ENCODE measurements around the gene AACS. TPM values are rescaled to one million over a fixed set of nuclear protein-coding genes. Genes with fewer than 3 reads are reported as not detected.
"Not testable (repeated sequence)": the region's sequence is repeated elsewhere in the genome, so short reads cannot be mapped to it uniquely, and the experiment has no call there.

The AACS gene
- total RNA-seq, 1 donor from 2014 or later, result 25.2 TPM

GRCh38 chr12:125056306-125056705 lies 8.9 kb upstream of the AACS start:
- intact Hi-C loops (cut with micrococcal nuclease), result no loop called here

GRCh38 chr12:125057708-125058107 lies 7.5 kb upstream of the AACS start:
- intact Hi-C loops (cut with micrococcal nuclease), result no loop called here

GRCh38 chr12:125061229-125061628 lies 4.0 kb upstream of the AACS start:
- intact Hi-C loops (cut with micrococcal nuclease), result no loop called here

- intact Hi-C loops (cut with micrococcal nuclease), result not testable (repeated sequence)
Observed at GRCh38 chr12:125063522-125063921, 1.7 kb upstream of the AACS start.

- intact Hi-C loops (cut with micrococcal nuclease), result loop anchor here (2.0 kb wide), 1 partner anchor 144 kb away; no protein-coding TSS in a partner anchor
Observed at GRCh38 chr12:125064492-125064891, 743 bp upstream of the AACS start.

- intact Hi-C loops (cut with micrococcal nuclease), result loop anchor here (1.0 to 5.0 kb wide), 6 partner anchors 17 to 203 kb away; partner anchors contain the start of genes BRI3BP, DHX37 and SCARB1
Observed at GRCh38 chr12:125065919-125066570, 810 bp downstream of the AACS start.

GRCh38 chr12:125068391-125068790 lies 3.2 kb downstream of the AACS start:
- intact Hi-C loops (cut with micrococcal nuclease), result loop anchor here (5.0 kb wide), 1 partner anchor 161 kb away; no protein-coding TSS in a partner anchor

GRCh38 chr12:125069616-125070015 lies 4.4 kb downstream of the AACS start:
- intact Hi-C loops (cut with micrococcal nuclease), result loop anchor here (5.0 kb wide), 1 partner anchor 162 kb away; no protein-coding TSS in a partner anchor

GRCh38 chr12:125070112-125070511 lies 4.9 kb downstream of the AACS start:
- intact Hi-C loops (cut with micrococcal nuclease), result no loop called here

GRCh38 chr12:125070661-125071390 lies 5.6 kb downstream of the AACS start:
- intact Hi-C loops (cut with micrococcal nuclease), result no loop called here

GRCh38 chr12:125071456-125071855 lies 6.2 kb downstream of the AACS start:
- intact Hi-C loops (cut with micrococcal nuclease), result no loop called here

- intact Hi-C loops (cut with micrococcal nuclease), result no loop called here
Observed at GRCh38 chr12:125072496-125072895, 7.3 kb downstream of the AACS start.

GRCh38 chr12:125074294-125074693 lies 9.1 kb downstream of the AACS start:
- intact Hi-C loops (cut with micrococcal nuclease), result not testable (repeated sequence)

- intact Hi-C loops (cut with micrococcal nuclease), result no loop called here
Observed at GRCh38 chr12:125076103-125076502, 10.9 kb downstream of the AACS start.

GRCh38 chr12:125079084-125079483 lies 13.8 kb downstream of the AACS start:
- intact Hi-C loops (cut with micrococcal nuclease), result no loop called here

- intact Hi-C loops (cut with micrococcal nuclease), result no loop called here
Observed at GRCh38 chr12:125079648-125080645, 14.7 kb downstream of the AACS start.

GRCh38 chr12:125081427-125081826 lies 16.2 kb downstream of the AACS start:
- intact Hi-C loops (cut with micrococcal nuclease), result no loop called here

- intact Hi-C loops (cut with micrococcal nuclease), result no loop called here
Observed at GRCh38 chr12:125083072-125083471, 17.8 kb downstream of the AACS start.

GRCh38 chr12:125088199-125088598 lies 23.0 kb downstream of the AACS start:
- intact Hi-C loops (cut with micrococcal nuclease), result not testable (repeated sequence)

- intact Hi-C loops (cut with micrococcal nuclease), result no loop called here
Observed at GRCh38 chr12:125089083-125089482, 23.8 kb downstream of the AACS start.

- intact Hi-C loops (cut with micrococcal nuclease), result no loop called here
Observed at GRCh38 chr12:125089626-125090025, 24.4 kb downstream of the AACS start.

Data from T-helper 1 cell treated with Interleukin-12 subunit alpha and Interleukin-12 subunit beta and Interleukin-4 antibody, amounts not matched to agents 30 ng/mL and 1 ng/mL, for 36 hours (primary cell).